EL (cell line): ENCODE results near the gene DCAF10.
A peak's percentile ranks its signal among the peaks of the same experiment; 100 is the strongest.

ENCODE experiments used
- DNase-seq: peaks from one replicate; pipeline ENCODE4 v3.0.0-alpha.2; 2016

The DCAF10 gene

DNA sequence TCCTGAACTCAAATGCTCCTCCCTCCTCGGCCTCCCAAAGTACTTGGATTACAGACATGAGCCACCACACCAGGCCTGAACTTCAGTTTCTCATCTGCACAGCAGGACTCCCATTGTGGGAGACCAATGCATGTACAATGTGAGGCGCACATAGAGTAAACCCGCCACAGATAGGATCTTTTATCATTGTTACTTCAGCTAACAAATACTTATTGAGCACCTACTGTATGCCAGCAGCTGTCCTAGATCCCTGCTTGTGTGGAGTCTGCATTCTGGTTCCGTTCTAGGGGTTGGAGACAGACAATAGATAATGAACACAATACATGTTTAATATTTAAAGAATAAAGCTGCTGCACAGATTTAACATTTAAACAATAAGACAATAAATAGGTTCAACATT, 109.7 kb downstream of the DCAF10 start:
- no peak for DNase-seq

DNA sequence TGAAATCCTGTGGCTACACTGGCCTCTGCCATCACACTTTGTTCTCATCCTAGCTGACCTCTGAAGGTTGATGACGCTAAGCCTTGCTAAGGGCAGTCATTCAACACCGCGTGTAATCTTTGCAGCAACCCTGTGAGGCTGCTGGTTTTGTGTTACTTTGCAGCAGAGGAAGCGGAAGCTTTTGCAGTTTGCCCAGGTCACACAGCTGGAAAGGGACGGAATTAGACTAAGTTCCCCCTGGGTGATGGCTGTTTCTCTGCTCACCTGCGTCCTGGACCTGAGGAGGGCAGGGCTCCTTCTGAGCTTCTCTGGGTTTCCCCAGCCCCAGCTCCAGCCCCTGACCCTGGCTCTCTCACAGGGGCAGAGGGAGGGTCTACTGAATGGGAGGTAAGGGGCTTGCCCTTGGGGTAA, 110.7 kb downstream of the DCAF10 start:
- no peak for DNase-seq

DNA sequence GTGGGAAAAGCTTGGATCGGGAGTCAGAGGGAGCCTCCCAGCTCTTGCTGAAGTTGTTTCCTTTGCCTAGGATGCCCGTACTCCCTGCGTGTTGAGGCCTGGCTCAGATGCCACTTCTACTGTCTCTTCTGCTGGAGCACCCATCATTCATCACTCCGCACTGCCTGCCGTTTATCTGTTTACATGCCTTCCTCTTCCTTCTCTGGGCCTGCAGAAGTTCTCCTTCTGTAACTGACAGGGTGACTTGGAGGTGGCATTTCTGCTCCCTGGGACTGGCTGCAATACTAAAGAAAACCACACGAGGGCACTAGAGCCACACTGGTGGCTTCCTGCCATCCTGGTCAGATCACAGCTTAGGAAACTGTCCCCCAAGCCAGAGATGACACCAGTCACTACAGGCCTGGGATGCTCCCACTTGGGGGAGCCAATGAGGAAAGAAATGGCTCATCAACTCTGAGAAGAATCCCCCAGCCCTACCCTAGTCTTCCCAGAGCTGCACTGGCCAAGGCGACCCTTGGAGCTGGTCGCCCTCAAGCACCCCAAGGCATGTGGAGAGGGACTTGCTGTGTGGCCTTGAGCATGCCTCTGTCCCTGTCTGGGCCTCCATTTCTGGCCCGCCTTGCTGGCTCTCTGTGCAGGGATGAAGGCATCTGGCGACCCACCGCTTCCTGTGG, 113.0 kb downstream of the DCAF10 start:
- peak; percentile 83 for DNase-seq

DNA sequence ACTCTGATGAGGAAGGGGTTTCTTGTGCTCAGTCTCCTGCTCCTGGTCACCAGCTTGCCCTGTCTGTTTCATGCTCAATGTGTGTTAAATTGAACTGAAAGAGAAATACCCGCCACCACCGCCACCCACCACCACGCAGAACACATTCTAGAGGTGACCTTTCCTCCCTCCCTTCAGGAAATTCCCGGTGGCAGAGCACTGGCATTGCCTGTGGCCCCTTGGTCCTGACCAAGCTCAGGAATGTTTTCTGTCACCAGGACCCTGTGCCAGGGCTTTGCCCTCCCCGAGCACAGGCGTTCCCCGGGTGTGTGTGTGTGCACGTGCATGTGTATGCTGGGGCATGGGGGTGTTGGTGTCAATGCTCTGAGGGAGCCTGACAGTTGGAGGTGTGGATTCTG, 113.6 kb downstream of the DCAF10 start:
- no peak for DNase-seq

DNA sequence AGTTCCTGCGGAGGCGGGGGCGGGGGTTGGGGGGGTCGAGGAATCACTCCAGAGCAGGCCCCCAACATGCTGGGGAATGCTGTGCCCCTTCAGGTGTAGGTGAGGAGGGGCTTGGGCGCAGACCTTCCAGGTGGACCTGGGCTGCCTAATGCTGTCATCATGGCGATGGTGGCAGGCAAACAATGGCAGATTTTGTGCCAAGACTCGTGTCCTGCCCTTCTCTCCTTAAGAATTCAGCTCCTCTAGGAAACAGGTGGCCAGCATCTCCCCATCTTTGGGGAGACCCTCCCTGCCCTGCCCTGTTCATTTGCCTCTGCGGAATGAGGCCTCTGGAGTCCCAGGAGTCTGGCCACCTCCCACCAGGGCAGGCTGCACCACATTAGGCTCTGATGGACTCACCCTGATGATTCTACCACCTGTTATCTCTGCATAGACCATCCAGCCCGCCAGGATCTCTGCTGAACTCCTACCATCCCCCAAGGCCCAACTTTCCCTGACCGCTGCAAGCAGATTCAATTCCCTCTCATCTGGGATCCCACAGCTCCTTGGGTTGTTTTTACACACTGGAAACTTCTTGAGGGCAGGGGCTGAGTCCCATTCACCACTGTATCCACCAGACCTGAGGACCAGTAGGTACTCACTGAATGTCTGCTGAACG, 114.2 kb downstream of the DCAF10 start:
- no peak for DNase-seq

DNA sequence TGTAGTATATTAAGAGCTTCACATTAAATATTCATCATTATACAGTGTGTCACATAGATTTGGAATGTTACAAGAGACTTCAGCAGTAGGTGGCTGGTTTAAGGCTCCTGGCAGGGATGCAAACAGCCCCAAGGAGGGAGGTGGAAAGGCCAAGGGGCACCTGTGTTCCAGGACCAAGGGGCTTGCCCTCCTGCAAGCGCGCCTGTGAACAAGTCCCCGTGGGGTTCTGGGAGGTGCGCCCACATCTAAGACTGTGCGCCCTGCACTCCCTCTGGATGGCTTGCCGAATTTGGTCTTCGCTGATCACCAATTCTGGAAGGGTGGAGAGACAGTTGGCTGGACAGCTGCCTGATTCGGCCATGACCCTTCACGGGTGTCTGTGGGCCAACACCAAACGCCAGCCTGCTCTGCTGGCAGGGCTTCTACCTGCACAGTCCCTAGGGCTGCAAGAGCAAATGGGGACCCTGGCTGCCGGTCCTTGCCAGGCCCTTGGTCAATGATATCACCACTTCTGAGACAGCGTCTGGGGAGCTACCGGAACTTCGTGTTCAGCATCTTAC, 115.4 kb downstream of the DCAF10 start:
- DNase-seq = no peak

DNA sequence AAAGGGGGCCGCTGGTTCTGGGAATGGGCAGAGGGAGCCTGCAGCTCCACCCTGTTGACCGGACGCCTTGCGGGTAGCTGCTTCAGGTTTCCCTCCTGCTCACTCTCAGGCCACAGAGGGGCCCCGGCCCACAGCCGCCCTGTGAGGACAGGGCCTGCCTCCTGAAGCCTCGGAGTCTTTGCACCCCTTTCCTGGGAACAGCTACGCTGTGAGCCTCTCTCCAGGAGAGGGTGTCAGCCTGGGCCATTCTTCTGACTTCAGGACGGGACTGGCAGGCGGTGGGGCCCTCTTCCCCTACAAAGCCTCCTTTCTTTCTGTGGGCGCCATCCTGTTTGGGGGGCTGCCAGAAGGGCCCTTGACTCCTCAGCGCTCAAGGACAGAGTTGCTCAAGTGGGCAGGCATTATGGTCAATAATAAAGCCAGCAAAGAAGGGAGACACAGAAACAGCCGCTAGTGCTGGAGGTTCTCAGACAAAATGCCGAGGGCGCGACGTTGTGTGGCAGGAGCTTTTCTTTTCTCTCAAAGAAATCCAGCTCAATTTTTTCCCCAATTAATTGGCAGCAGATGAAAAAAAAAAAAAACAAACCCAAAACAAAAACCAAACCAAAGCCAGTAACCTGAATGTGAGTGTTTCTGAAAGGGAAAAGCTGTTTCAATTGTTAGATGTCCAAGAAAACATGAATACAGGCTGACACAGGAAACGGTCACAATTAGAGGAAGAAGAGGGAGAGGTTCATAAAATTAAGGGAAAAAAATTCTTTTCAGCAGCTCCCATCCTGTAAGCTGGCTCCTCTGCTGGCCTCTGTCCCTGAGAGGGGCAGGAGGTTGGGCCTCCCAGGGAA, 116.1 kb downstream of the DCAF10 start:
- no peak for DNase-seq
